K562 (cell line): ENCODE measurements around the gene PSMA7. TPM values are rescaled to one million over a fixed set of nuclear protein-coding genes. Genes with fewer than 3 reads are reported as not detected.

Experiments used
- ATAC-seq: fragments of 200-7000 bp; cut with Tn5 transposase; 3 replicates; pipeline ENCODE4 v1.9.1; 2020; ENCODE audit warnings: moderate library complexity
- BruUV-seq: library from RNA; stranded (reverse); fragments of 400-500 nt; replicated peaks from 2 replicates; lab custom pipeline; 2021; lab: Mats Ljungman, UMichigan
- CTCF ChIA-PET: fragments of 300-600 bp; formaldehyde crosslinking; extraction: SDS; loops from one replicate; lab custom pipeline; 2021; ENCODE audit warnings: low intra/inter-chr PET ratio; lab: Yijun Ruan, JAX
- POLR2A ChIA-PET: fragments of 300-600, 350-650 bp; sonication (Branson Sonifier 250); formaldehyde crosslinking; extraction: SDS; loops from one replicate; lab custom pipeline; 2021; ENCODE audit warnings: antibody characterized with exemption, inconsistent platforms; lab: Yijun Ruan, JAX
- DNase-seq, 4 experiments: peaks; one replicate each; pipeline versions ENCODE4 v3.0.0 to v3.0.0-alpha.2; 2011 to 2018; ENCODE audit warnings: low spot score in 3 of 4, mixed read lengths in 3 of 4; ENCODE audit errors: extremely low read depth in 1 of 4
- FAIRE-seq: peaks from 2 replicates; lab custom pipeline; 2011; peaks lifted over from hg19 to GRCh38; lab: Jason Lieb, UNC
- H2AFZ ChIP-seq: 2 replicates; pipeline ENCODE4 v1.6.0; 2011; ENCODE audit warnings: low read depth, low read length, control low read depth, inconsistent platforms
- H3K27ac ChIP-seq: fragments of 200-600 bp; 3 replicates; pipeline ENCODE4 v1.8.0; 2011; ENCODE audit warnings: low read depth, mild to moderate bottlenecking, control low read depth, inconsistent platforms, low read length, moderate library complexity, mixed read lengths; ENCODE audit errors: extremely low read depth
- H3K27me3 ChIP-seq, 2 experiments: fragments of 300-600 bp in 1 of 2; 2 replicates in 1 of 2; 3 replicates in 1 of 2; pipeline versions ENCODE4 v1.6.0 to v1.8.0; 2011; ENCODE audit warnings: inconsistent platforms in 2 of 2, low read length in 2 of 2, mild to moderate bottlenecking in 1 of 2, mixed read lengths in 1 of 2, moderate library complexity in 1 of 2; ENCODE audit not compliant: control insufficient read depth in 2 of 2, insufficient read depth in 2 of 2
- H3K36me3 ChIP-seq: fragments of 300-600 bp; 3 replicates; pipeline ENCODE4 v1.8.0; 2011; ENCODE audit warnings: mild to moderate bottlenecking, low read length, inconsistent platforms; ENCODE audit not compliant: control insufficient read depth, insufficient read depth
- H3K4me1 ChIP-seq, 2 experiments: fragments of 200-600 bp in 1 of 2; replicated peaks in 1 of 2; 2 replicates in 1 of 2; 3 replicates in 1 of 2; pipeline versions ENCODE4 v1.5.1 to v1.8.0; 2011; ENCODE audit warnings: inconsistent platforms in 2 of 2, low read length in 2 of 2, mild to moderate bottlenecking in 1 of 2, mixed read lengths in 1 of 2, moderate library complexity in 1 of 2; ENCODE audit not compliant: control insufficient read depth in 2 of 2, insufficient read depth in 2 of 2
- H3K4me2 ChIP-seq: 2 replicates; pipeline ENCODE4 v1.6.1; 2011; ENCODE audit warnings: low read length, control low read depth, inconsistent platforms, mixed read lengths; ENCODE audit not compliant: insufficient read depth
- H3K4me3 ChIP-seq: fragments of 200-600 bp; sonication (generic), shearing (Covaris generic); 2 replicates; pipeline ENCODE4 v1.5.1; 2016; ENCODE audit warnings: control low read depth, inconsistent platforms
- H3K79me2 ChIP-seq: fragments of 200-600 bp; 3 replicates; pipeline ENCODE4 v1.8.0; 2011; ENCODE audit warnings: low read length, inconsistent platforms; ENCODE audit not compliant: control insufficient read depth, insufficient read depth
- H3K9ac ChIP-seq, 2 experiments: 2 replicates each; pipeline versions ENCODE4 v1.6.0 to v1.6.1; 2011; ENCODE audit warnings: low read depth in 2 of 2, low read length in 2 of 2, control low read depth in 1 of 2, inconsistent platforms in 1 of 2, mild to moderate bottlenecking in 1 of 2, mixed read lengths in 1 of 2; ENCODE audit not compliant: insufficient read depth in 1 of 2
- H3K9me1 ChIP-seq: one replicate; pipeline ENCODE4 v1.6.0; 2011; ENCODE audit warnings: inconsistent platforms, mild to moderate bottlenecking, low read length, moderate library complexity; ENCODE audit not compliant: control insufficient read depth, insufficient read depth
- H3K9me3 ChIP-seq: replicated peaks from 2 replicates; pipeline ENCODE4 v1.5.1; 2011; ENCODE audit warnings: low read depth, low read length, inconsistent platforms; ENCODE audit not compliant: control insufficient read depth, insufficient read depth
- H4K20me1 ChIP-seq: replicated peaks from 2 replicates; pipeline ENCODE4 v1.6.1; 2011; ENCODE audit warnings: low read length, inconsistent platforms, mixed read lengths; ENCODE audit not compliant: control insufficient read depth, insufficient read depth
- ARHGAP35 ChIP-seq: fragments of 450-650 bp; IDR thresholded peaks from 2 replicates; pipeline ENCODE4 v1.6.1; 2018; ENCODE audit not compliant: partially characterized antibody
- KDM2B ChIP-seq: fragments of 250-450 bp; sonication (Bioruptor Pico); IDR thresholded peaks from 2 replicates; pipeline ENCODE4 v1.8.0; 2021; ENCODE audit warnings: mild to moderate bottlenecking, moderate library complexity
- NELFE ChIP-seq: IDR thresholded peaks from 2 replicates; pipeline ENCODE4 v1.6.1; 2011; ENCODE audit warnings: mild to moderate bottlenecking; ENCODE audit not compliant: insufficient read depth, insufficient read length
- POLR2AphosphoS5 ChIP-seq: IDR thresholded peaks from 2 replicates; pipeline ENCODE4 v1.6.1; 2011; ENCODE audit warnings: mild to moderate bottlenecking, low read depth, low read length, moderate library complexity; ENCODE audit not compliant: control insufficient read depth, insufficient read depth
- POLR2H ChIP-seq: IDR thresholded peaks from 2 replicates; pipeline ENCODE4 v1.6.1; 2016; ENCODE audit warnings: missing genetic modification characterization, low read depth, mild to moderate bottlenecking, control low read depth, missing compliant biosample characterization, moderate library complexity
- PTTG1 ChIP-seq: fragments of 450-650 bp; IDR thresholded peaks from 2 replicates; pipeline ENCODE4 v1.6.1; 2016; ENCODE audit warnings: low read depth, mild to moderate bottlenecking, missing genetic modification characterization, missing compliant biosample characterization
- ZBTB8A ChIP-seq: fragments of 450-650 bp; IDR thresholded peaks from 2 replicates; pipeline ENCODE4 v1.6.1; 2018; ENCODE audit warnings: mild to moderate bottlenecking, moderate library complexity; ENCODE audit not compliant: partially characterized antibody
- ZNF41 ChIP-seq: fragments of 250-450 bp; sonication (Bioruptor Pico); conservative IDR thresholded peaks from 2 replicates; pipeline ENCODE4 v1.4.0; 2020; ENCODE audit warnings: mild to moderate bottlenecking
- WGBS: fragments of 100-300 bp; shearing (Covaris generic); methylation state at CpG from one replicate; pipeline ENCODE4 v1.1.6; 2016; ENCODE audit warnings: low coverage, mixed read lengths; ENCODE audit not compliant: insufficient coverage; ENCODE audit errors: missing lambda C conversion rate; 5-methylcytosine and 5-hydroxymethylcytosine counted together
- in situ Hi-C: fragments of 300-500 bp; cut with MboI; formaldehyde crosslinking; loops from 4 replicates; pipeline ENCODE4 v1.15.0; 2018; ENCODE audit warnings: inconsistent platforms, mixed read lengths
- intact Hi-C: fragments of 100-400 bp; cut with micrococcal nuclease; formaldehyde crosslinking; loops from 2 replicates; pipeline ENCODE4 v1.14.2; 2022
- polyA plus RNA-seq, 8 experiments: library from polyadenylated mRNA; depleted of rRNA in 4 of 8; stranded (reverse) in 5 of 8; unstranded in 3 of 8; fragments of >200 nt; fragmentation: Nextera tagmentation in 2 of 8; fragmentation: Illumina TruSeq in 1 of 8; extraction: Ambion mirVana in 2 of 8; extraction: Trizol in 1 of 8; gene quantifications; 2 replicates each; pipeline versions ENCODE4 v1.2.1 to v1.2.3, GENCODE V29; 2011 to 2014; ENCODE audit warnings: inconsistent platforms in 1 of 8, missing spikeins in 1 of 8
- total RNA-seq, 7 experiments: library from RNA; depleted of rRNA in 6 of 7; stranded (reverse); fragments of >200 nt in 6 of 7; fragmentation: Illumina TruSeq in 2 of 7; extraction: Trizol in 2 of 7; gene quantifications; 2 replicates each; pipeline versions ENCODE4 v1.2.1 to v1.2.3, GENCODE V29; 2011 to 2021; ENCODE audit warnings: low replicate concordance in 1 of 7
- TF ChIP-seq, protein P1 (sequence below): fragments of 250-450 bp; sonication (Bioruptor Pico); IDR thresholded peaks from 2 replicates; pipeline ENCODE4 v1.5.0; 2021; ENCODE audit warnings: mild to moderate bottlenecking, moderate library complexity

Gene PSMA7
- total and polyA plus RNA-seq, 9 of the 15 experiments (the other 6 are each of a cell fraction or from before 2014, with no cell fraction given), result 257 to 510 (median 393) TPM

DNA sequence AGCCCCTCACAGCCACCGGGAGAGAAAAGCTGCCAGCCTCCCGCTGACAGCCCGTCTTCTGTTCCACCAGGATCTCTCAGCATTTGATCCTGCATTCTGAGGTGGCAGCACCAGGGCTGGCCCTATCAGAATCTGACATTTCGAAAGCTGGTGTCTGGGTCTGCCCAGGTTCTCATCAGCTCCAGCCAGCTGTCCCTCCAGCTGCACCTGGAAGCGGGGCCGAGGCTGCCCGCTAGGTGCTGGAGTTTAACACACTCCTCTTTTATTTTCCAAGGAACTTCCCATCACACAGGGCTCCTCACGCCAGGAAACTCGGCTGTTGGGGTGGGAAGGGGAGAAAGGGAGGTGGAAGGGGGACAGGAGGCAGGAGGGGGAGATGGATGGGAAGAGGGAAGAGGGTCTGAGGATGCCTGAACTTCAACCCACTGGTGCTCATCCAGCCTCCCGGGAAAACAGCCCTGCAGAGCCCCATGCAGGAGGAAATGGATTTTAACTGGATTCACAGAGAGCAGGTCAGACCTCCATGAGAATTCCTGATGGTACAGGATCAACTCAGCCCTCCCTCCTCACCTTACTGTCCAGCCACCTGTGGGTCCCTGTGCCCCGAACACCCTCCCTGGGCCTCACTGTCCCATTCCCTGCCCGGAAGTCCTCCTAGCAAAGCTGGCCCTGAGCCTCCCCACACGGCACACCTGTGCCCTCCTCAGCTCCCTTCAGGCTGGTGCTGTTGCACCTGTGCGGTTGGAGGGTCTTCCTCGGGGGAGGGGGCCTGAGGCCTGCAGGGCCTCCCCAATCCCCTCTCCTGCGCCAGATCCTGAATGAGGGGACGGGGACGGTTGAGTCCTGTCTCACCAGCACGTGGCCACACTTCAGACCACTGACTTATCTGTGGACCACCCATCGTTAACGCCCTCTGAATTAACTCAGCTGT, 24.8 kb downstream of the PSMA7 start:
- TF ChIP-seq ARHGAP35 (no peak), ZBTB8A (no peak), POLR2H (tag) (no peak), PTTG1 (tag) (no peak), KDM2B (CRISPR knock-in tag) (no peak), NELFE (no peak), POLR2AphosphoS5 (no peak), ZNF41 (CRISPR knock-in tag) (no peak)
- TF ChIP-seq, protein P1, sequence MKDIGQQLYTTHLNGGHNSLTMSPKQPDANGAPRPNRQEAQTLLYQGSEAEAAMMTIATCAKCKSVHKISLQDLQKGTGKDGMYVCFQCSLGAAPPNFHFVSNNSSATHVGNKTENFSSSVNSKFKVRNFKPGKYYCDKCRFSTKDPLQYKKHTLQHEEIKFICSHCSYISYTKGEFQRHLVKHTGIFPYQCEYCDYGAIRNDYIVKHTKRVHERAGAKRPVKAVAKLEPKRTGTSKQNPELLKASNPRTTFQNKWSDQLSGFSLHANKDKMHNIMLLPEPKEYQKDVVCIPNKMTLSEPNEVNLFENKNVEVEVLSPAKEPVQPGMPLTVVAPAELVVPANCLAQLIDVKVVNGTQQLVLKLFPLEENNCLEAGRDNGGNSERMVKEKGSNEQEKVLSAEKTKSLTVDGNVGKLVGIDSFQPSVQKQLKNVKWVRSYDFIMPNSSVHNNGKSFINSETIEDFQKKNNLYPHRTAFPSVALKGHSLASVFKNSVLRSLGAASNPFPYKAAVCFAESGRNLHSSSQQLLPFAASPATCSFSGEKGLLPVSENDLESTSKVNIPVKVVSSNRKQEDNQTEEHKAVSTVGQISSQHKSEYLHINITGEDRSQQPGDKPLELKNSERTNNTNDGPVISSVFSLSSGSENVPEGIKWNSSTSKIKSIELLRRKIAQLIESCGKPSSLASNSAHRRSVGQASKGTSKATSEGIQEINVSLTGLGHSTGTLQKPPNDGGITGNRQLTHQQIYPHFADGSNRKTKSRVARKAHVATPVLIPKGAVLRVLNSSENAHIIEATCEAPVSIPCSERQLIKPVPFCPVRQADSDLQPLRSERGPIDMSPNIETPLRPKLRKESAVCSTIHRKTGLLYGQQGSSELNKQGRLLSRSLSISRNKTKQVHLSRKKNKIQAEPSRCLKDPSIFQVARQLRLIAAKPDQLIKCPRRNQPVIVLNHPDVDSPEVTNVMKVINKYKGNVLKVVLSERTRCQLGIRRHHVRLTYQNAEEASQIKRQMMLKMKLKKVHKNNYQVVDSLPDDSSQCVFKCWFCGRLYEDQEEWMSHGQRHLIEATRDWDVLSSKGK, result no peak
- H3K27me3 ChIP-seq, result peaks cover 12 to 43% of the 10 kb centered on the region in 2 experiments
- POLR2A ChIA-PET, result interaction anchor here (0.6 to 1.8 kb wide), 2 partner anchors 52 to 352 kb away, joined by 3 to 4 read pairs; no protein-coding TSS in a partner anchor
- no peak overlapping the region for H3K4me2 ChIP-seq
- DNase-seq (no peak), ATAC-seq (no peak), FAIRE-seq (no peak)
- no peaks in the 10 kb centered on the region for H3K9me3 ChIP-seq
- H3K4me3 ChIP-seq, result no peak overlapping the region
- H3K79me2 ChIP-seq, result peaks cover 11% of the 10 kb centered on the region
- CTCF ChIA-PET, result no interaction called here
- BruUV-seq, result no TSS peak
- in situ Hi-C loops, result no loop called here
- H3K36me3 ChIP-seq, result 0 out of 3 replicates have a peak, but pooled peaks cover 2% of the 10 kb centered on the region
- no peaks in the 10 kb centered on the region for H3K9me1 ChIP-seq
- H3K27ac ChIP-seq, result no peak overlapping the region
- 14% methylated on average over 21 of the region's 21 CpGs for WGBS
- no peak overlapping the region for H2AFZ ChIP-seq
- peak overlapping the region in 1 of 2 experiments; percentile 13; a peak in 1 of 4 replicates for H3K9ac ChIP-seq
- peaks cover 6 to 46% of the 10 kb centered on the region in 2 experiments; a peak in 4 of 5 replicates for H3K4me1 ChIP-seq
- peaks cover 4% of the 10 kb centered on the region for H4K20me1 ChIP-seq
- intact Hi-C loops, result no loop called here
